ENCODE results near the gene IL21R.

The IL21R gene

GRCh38 chr16:27481282-27481934 lies 79.4 kb downstream of the IL21R start:
- no peak for TF ChIP-seq CTCF (IDR thresholded peaks at IDR 0.05; ENCODE audit: extremely low read depth, missing control alignments)
- DNase-seq (ENCODE audit: low spot score) = no peak

GRCh38 chr16:27482397-27483087 lies 80.6 kb downstream of the IL21R start:
- DNase-seq (ENCODE audit: low spot score) = no peak
- no peak for TF ChIP-seq CTCF (IDR thresholded peaks at IDR 0.05; ENCODE audit: extremely low read depth, missing control alignments)

DNA sequence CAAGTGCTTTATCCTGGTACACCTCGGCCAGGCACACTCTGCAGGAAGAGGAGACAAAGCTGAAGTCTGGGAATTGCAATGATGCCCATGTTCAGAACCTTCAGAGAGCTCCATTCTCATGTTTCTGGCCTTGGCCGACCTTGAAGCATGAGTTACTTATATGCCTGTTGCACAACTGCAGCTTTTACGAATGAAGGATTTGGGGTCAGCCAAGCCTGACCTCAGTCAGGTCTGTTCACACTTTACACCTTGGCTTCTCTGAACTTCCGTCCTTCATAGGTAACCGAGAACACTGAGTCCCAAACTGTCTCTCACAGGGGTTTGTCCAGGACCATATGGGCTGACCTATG lies 81.1 kb downstream of the IL21R start:
- no peak for DNase-seq (ENCODE audit: low spot score)
- TF ChIP-seq CTCF (IDR thresholded peaks at IDR 0.05; ENCODE audit: extremely low read depth, missing control alignments) = no peak

DNA sequence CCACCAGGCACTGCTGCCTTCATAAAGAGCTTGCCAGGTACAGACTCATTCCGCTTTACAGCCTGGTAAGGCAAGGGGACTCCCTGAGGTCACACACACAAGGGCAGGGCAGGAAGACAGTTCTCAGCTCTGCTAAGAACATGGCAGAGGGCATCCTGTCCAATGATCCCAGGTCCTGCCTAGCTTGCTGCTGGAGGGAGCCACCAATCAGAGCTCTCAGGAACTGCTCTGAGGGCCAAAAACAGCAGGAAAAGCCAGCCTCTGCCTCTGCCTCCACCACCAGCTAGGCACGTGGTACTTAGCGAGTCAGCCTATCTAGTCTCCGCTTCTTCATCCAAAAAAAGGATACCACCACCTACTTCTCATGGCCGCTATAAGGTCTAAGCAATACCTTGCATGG lies 81.7 kb downstream of the IL21R start:
- no peak for TF ChIP-seq CTCF (IDR thresholded peaks at IDR 0.05; ENCODE audit: extremely low read depth, missing control alignments)
- no peak for DNase-seq (ENCODE audit: low spot score)

- TF ChIP-seq CTCF (IDR thresholded peaks at IDR 0.05; ENCODE audit: extremely low read depth, missing control alignments) = no peak
- no peak for DNase-seq (ENCODE audit: low spot score)
Measured at GRCh38 chr16:27485126-27485525, 83.2 kb downstream of the IL21R start.

GRCh38 chr16:27485811-27486210 lies 83.8 kb downstream of the IL21R start:
- DNase-seq (ENCODE audit: low spot score) = no peak
- no peak for TF ChIP-seq CTCF (IDR thresholded peaks at IDR 0.05; ENCODE audit: extremely low read depth, missing control alignments)

GRCh38 chr16:27486344-27486743 lies 84.4 kb downstream of the IL21R start:
- no peak for TF ChIP-seq CTCF (IDR thresholded peaks at IDR 0.05; ENCODE audit: extremely low read depth, missing control alignments)
- DNase-seq (ENCODE audit: low spot score) = no peak
